ENCODE measurements around the gene ADGRF5. TPM values are rescaled to one million over a fixed set of nuclear protein-coding genes. Genes with fewer than 3 reads are reported as not detected.

The ADGRF5 gene
- total RNA-seq, 1 donor from 2014 or later: 57.3 TPM

DNA sequence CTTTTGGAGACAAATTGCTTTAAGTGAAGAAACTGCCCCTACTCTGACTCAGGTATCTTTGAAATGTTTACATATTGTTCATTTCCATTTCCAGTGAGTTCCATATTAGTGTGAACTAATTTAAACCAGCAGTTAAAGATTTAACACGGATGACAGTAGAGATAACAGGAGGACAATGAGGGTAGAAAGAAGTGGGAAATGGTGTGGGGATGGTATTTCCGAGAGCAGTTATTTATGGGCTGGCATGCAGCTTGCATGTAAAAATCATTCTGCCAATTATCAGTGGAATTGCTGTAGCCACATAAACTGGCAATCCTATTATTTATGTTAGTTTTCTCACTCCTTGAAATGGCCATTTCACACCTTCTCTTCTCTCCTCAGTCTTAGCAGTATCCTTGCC, 8.6 kb upstream of the ADGRF5 start:
- DNase-seq (ENCODE audit: low read depth in 2 of 2): peak in 1 of 2 donors; percentile 65

DNA sequence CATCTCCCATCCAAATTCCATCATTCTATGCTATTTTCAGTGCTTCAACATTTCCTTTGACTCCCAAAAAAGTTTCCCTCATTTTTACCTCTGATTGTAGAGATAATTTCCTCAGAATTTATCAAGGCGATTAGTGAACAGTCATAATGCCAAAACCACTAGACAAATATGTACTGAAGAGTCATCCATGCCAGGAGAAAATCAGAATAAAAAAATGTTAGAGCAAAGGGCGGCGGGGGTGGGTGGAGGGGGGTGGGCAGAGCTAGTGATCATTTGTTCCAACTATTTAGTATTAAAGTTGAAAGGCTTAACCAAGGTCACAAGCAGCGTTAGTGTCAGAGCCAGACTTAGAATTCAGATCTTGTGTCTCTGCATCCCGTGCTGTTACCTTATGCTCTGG, 5.3 kb upstream of the ADGRF5 start:
- DNase-seq (ENCODE audit: low read depth in 2 of 2): no peak

DNA sequence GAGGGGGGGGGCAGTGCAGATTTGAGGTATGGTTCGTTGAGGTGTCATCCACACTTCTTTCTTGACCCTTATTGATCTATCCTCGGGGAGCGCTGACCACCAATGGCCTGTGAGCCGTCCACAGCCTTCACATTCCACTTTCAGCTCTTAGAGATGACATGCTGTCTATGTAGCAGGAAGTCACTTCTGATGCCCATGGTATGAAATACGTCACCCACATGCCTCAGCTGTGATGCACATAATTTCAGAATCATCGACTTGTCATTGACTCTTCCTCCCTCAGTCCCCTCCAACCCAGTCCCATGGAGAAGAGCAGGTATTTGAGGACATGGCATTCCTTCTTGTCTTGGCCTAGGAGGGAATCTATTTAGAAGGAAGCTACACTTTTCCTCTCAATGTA, 4.7 kb upstream of the ADGRF5 start:
- DNase-seq (ENCODE audit: low read depth in 2 of 2): no peak

DNA sequence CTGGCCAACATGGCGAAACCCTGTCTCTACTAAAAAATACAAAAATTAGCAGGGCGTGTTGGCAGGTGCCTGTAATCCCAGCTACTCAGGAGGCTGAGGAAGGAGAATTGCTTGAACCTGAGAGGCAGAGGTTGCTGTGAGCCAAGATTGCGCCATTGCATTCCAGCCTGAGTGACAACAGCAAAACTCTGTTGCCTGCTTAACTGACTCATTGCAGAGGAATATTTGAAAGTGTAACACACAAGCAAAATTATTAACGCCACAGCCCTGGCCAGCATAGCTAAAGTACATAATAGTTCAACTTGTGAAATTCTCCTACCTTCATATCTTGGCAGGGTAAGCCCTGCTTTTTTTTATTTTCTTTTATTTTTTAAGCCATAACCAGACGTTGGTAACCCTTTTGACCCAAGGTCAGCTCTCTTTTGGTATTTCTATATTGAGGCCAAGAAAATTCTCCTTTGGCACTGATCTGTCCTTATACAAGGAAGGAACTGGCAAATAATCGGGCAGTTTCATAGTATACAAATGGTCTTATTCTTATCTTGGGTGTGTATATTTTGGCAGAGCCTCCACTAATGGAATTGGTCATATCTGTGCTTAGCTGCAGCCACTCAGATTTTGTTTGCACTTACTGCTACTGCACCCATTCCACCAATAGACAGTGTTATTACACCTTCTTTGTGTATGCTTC, 4.0 kb upstream of the ADGRF5 start:
- peak; percentile 43 to 50 for DNase-seq (ENCODE audit: low read depth in 2 of 2)

DNA sequence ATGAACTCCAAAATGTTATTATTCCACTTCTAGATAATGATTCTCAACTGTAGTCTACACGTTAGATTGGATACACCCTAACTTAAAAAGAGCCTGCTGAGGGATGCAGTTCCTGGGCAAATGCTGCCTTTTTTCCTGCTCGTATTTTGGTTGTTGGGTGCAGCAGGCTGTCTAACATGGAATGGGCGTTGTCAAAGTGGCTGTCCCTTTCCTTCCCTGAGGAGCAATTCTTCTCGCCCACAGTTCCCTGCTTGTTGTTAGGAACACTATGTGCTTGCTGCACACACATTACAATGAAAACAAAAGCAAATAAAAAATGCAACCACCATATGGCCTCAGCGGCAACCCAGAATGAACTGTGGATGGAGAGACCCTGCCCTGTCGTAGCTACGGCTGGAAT, 1.7 kb upstream of the ADGRF5 start:
- no peak for DNase-seq (ENCODE audit: low read depth in 2 of 2)

DNA sequence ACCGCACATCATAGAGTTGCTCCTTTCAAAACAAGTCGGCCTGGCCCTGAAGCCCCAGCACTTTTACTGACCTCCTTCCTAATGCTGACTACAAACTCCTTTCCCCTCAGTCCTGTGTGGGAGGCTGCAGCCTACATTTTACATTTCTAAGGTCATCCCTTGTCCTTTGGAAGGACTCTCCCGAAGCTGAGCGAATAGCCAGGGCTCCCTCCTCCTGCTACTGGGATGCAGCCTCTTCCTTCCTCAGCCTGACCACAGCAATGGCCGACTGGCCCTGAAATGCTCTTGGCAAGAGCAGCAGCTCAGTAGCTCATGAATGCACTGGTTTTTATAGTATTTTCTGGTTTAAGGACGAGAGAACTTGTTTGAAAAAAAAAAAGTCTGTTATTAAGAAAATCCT, 679 bp downstream of the ADGRF5 start:
- DNase-seq (ENCODE audit: low read depth in 2 of 2): peak in 1 of 2 donors; percentile 44

DNA sequence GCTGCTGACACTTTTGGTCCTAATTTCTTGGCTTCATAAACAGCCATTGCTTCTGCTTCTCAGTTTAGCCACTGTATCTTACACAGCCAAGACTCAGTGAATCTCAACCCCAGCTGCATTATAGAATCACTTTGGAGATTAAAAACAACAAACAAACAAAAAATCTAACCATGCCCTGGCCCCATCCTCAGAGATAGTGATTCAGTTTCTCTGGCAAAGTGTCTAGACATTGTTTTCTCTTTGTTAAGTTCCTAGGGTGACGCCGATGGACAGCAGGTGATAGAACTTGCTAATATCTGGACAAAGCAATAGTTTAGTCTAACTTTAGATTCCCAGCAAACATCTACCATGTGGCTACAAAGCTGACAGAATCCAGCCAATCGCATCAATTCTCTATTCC, 2.9 kb downstream of the ADGRF5 start:
- peak; percentile 41 to 72 for DNase-seq (ENCODE audit: low read depth in 2 of 2)

DNA sequence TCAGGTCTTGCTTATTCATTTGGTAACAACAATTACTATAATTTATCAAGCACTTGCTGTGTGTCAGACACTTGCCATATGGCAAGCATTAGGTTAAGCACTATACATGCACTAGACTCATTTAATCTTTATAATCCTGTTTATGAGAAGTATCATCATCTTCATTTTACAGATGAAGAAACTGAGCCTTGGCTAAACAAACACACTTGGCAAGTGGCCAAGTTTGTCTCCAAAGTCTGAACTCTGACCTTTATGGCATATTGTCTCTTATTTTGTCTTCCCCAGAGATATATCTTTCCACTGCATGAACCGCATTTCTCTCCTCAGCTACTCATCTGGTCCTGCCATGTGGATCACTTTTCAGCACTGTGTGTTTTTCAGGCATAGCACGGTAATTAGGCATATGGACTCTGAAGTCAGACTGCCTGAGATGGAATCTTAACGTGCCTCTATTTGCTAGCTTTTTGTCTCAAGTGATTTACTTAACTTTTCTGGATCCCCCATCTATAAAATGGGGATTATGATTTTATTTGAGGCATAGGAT, 4.7 kb downstream of the ADGRF5 start:
- no peak for DNase-seq (ENCODE audit: low read depth in 2 of 2)

DNA sequence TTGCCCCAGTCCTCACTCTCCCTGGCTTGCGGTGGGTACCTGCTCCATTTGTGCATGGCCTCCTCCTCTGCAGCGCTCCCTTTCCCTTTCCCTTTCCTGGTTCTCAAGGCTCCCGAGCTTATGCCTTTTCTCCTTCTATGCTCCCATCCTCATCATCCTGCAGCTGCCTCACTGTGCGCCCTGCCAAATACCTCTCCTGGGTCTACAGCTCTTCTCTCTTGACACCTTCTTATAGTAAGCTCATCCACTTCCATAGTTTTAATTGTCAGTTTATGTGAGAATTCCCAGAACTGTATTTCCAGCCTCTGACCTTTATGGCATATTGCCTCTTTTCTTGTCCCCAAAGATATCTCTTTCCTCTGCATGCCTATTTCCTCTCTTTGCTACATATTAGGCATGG, 5.9 kb downstream of the ADGRF5 start:
- no peak for DNase-seq (ENCODE audit: low read depth in 2 of 2)

DNA sequence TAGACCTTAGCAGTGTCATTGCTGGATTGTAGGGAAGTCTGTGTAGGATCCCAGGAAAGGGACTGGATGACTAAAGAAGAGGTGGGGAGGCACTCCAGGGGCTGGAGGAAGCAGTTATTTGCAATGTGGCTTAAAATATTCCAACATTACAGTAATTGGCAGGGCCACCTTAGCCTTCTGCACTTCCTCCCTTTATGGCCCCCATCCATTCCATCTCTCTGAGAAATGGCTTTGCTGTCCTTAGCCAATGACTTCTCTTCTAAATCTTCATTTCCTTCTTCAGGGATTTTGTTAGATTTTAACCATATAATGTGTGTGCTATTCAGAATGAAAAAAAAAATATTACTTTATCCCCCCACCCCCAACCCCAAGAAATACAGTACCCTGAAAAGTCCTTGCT, 6.4 kb downstream of the ADGRF5 start:
- DNase-seq (ENCODE audit: low read depth in 2 of 2): no peak

DNA sequence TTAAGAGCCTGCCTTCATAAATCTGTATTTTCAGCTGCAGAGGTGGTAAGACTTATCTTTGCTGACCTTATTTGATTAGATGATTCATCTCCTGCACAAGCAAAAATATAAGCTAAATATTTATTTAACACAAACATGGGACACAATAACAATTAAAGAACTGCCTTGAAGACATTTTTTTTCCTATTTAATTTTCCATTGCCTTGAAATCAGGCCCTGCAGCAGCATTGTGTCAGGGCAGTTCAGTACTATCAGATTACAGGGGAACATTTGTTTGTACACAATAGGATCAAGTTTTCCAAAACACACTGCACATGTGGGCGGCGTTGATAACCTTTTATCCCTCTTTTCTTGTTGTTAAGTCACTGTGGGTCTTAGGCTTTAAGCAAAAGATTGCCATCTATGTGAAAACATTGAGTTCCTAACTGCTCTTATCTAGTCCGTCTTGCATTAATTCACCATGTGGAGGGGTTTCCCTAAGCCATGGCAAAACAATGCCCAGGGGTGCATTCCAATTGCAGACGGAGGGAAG, 7.4 kb downstream of the ADGRF5 start:
- DNase-seq (ENCODE audit: low read depth in 2 of 2): no peak

DNA sequence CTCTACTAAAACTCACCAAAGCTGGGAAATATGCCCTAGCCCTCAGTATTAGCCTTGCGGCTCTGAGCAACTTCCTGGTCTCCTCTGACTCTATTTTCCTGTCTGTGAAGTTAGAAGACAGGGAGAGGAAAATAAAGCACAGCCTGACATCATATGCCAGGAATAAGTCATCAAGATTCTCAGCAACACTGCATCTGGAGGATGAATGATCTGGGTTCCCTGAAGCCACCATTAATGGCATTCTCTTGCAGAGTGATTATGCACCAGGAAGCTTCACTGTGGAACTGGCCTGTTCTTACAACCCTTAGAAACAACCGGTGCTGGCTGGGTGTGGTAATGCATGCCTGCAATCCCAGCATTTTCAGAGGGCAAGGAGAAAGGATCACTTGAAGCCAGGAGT, 12.4 kb downstream of the ADGRF5 start:
- DNase-seq (ENCODE audit: low read depth in 2 of 2): peak; percentile 32 to 95

DNA sequence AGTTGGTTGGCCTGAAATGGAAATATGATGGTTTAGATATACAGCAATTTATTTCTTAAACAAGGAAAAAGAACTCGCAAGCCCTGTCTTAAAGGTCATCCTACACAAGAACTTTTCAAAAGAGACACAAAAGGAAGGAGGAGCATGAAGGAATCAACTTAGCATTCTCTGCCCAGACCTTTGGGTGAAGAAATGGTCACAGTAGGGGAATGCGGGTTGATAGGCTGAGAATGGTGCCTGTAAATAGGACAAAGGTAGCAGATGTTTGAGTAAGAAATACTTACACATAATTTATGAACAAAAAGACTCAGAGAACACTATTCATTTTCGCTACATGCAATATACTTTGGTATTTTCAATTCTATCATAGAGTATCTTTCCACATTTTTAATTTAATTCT, 15.0 kb downstream of the ADGRF5 start:
- DNase-seq (ENCODE audit: low read depth in 2 of 2): no peak

DNA sequence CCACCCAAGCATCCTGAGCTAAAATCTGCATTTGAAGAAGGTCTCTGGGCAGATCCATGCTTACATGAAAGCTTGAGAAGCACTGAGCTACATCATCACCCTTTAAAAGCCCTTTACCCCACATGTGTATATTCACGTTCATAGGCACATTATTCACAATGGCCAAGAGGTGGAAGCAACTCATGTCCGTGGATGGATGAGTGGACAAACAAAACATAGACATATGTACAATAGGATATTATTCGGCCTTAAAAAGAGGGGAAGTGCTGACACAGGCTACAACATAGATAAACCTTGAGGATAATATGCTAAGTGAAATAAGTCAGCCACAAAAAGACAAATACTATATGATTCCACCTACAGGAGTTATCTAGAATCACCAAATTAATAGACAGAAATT, 17.6 kb downstream of the ADGRF5 start:
- DNase-seq (ENCODE audit: low read depth in 2 of 2): peak in 1 of 2 donors; percentile 35

DNA sequence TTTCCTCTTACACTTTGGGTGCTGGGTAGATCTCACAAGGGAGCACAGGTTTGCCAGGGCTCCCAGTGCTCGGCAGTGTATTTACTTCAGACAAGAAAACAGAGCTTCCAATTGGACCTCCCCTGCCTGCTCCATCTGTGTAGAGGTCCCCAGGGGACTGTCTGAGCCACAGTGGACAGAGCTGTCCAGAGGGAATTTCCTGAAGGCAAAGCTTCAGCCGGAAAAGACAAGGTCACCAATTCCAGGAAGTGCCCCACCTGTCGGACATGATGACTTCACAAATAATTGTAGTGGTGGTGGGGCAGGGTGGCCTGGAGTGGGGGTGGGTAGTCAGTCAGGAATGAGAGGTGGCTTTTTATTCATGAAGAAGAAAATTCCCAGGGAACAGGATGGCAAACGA, 18.6 kb downstream of the ADGRF5 start:
- peak; percentile 44 to 76 for DNase-seq (ENCODE audit: low read depth in 2 of 2)

DNA sequence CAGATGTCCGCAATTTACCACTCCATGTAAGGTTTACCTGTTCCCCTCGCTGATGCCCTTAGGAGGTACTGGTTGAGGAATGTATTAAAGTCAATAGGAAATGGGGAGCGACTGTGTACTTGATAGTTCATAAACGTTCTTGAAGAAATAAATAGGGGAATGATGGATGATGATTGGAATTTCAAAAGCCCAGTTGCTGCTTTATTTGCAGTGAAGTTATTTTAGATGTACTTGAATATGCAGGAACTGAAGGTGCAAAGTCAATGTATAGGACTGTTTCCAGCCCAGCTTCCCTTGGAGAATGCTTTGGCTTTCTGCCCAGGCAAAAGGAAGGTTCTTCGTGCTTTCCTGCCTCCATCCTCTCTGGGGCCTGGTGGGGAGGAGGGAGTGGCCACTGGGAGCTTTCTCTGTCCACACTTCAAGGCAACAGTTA, 19.8 kb downstream of the ADGRF5 start:
- peak; percentile 43 to 77 for DNase-seq (ENCODE audit: low read depth in 2 of 2)

DNA sequence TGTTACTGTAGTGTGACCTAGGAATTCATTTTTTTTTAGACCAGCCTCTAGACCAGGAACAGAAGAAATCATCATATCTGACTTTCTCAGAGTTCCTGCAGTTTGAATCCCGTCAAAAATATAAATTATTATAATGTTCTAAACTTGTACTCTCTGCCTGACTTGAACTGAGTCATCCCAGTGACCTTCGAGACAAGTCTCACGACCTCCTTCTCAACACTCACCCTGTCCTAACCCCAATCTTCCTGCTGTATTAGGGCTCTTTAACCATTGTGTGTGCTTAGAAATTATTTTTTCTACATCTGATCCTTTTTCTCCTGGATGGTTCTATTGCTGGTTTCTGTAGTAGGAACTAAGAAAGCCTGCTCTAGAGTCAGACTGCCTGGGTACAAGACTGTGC, 21.5 kb downstream of the ADGRF5 start:
- peak in 1 of 2 donors; percentile 56 for DNase-seq (ENCODE audit: low read depth in 2 of 2)

DNA sequence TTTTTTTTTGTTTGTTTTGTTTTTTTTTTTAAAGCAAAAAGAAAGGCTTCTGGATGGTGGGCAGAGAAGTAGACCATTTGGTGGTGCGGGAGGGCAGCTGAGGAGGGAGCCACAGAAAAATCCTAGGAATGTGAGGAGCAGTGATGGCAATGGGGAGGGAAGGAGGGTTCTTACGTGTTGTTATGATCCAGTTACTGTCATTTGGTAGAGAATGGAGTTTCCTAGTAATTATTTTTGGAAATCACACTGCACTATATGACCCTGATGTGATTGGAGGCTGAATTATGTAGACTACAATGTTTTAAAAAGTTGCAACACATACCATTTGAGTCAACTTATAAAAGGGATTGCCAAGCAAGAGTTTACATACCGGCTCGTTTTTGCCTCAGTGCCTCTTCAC, 22.1 kb downstream of the ADGRF5 start:
- no peak for DNase-seq (ENCODE audit: low read depth in 2 of 2)

DNA sequence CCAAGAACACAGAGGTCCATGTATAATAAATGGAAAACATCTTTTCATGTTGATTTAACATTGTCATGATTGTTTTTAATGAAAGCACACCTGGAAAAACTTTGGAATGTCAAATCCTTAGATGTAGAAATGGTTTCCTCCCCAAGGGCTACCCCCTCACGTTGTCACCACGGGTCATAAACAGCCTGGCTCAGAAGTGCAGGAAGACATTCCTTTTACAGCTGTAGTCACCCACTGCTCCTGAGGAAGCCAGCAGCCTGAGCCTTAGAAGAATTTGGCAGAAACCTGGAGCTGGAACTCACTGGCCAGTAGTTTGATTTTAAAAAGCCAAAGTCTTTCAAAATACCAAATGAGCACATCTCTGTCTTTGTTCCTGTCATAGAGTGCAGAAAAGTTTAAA, 23.7 kb downstream of the ADGRF5 start:
- DNase-seq (ENCODE audit: low read depth in 2 of 2): no peak

DNA sequence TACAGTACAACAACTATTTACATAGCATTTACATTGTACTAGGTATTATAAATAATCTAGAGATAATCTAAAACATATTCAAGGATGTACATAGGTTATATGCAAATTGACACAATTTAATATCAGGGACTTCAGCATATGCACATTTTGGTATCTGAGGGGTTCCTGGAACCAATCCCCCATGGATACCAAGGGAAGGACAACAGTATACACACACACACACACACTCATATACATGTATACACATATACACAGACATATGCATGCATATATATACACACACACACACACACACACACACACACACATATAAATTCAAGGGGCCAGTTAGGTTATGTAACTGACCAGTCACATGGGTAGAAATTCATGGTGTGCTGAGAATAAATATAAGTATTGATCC, 24.9 kb downstream of the ADGRF5 start:
- no peak for DNase-seq (ENCODE audit: low read depth in 2 of 2)

DNA sequence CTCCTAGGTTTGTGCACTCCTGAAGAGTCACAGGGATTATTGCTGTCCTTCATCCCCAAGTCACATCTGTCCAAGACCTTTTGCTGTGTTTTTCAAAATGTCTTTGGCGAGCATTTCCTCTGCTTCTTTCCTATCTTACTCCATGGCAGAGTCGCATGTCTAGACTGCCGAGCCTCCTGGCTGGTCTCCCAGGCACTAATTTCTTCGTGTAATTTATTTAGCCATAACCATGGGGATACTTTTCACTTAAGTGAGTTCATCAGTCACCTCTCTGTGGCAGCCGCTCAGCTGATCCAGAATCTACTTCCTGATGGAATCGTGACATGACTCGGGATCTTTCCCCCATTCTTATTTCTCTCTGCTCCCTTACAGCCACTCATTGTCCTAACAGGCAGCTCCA, 25.8 kb downstream of the ADGRF5 start:
- no peak for DNase-seq (ENCODE audit: low read depth in 2 of 2)

DNA sequence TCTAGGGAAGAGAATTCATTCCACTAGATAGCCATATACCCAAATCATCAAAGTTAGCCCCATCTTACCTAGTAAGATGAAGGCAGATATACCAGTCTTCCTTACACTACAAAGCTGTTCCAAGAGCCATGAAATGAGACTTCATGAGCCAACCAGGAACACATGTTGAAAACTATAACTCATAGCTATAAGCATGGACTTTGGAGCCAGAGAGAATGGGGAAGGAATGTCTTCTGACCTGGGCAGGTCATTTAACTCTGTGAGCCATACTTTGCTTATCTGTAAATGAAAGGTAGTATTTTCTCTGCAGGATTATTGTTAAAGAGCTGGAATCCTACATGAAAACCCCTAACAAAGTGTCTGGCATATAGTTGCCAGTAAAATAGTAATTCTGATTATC, 27.3 kb downstream of the ADGRF5 start:
- DNase-seq (ENCODE audit: low read depth in 2 of 2): no peak

DNA sequence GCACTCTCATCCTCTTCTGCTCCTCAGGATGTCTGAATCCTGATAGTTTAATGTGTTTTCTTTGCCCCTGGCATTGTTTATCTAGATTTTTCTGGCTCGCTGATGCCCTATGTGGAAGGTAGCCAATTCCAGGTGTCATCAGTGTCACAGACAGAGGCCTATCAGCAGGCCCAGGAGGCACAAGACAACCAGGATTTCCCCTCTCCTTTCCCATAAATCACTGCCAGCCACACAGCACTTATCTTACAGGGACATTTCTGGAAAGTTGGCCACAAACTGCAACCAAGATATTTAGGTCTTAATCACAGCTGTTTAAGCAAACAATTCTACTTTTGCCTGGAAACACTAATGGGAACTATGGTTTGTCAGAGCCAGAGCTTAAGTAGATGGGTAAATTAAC, 28.1 kb downstream of the ADGRF5 start:
- DNase-seq (ENCODE audit: low read depth in 2 of 2): peak in 1 of 2 donors; percentile 86
